HEK293T (cell line): ENCODE measurements around the gene SLC1A4.

Source experiments
- CTCF ChIA-PET: fragments of 350-600 bp; formaldehyde crosslinking; extraction: SDS; loops from one replicate; lab custom pipeline; 2021; ENCODE audit warnings: antibody characterized with exemption, inconsistent platforms; lab: Yijun Ruan, JAX
- POLR2A ChIA-PET: fragments of 350-600 bp; formaldehyde crosslinking; extraction: SDS; loops from one replicate; lab custom pipeline; 2020; ENCODE audit warnings: antibody characterized with exemption, inconsistent platforms; lab: Yijun Ruan, JAX
- DNase-seq: peaks from one replicate; pipeline ENCODE4 v3.0.0; 2012; ENCODE audit warnings: mixed read lengths; ENCODE audit errors: extremely low spot score
- ARNT ChIP-seq: fragments of 450-650 bp; IDR thresholded peaks from 2 replicates; pipeline ENCODE4 v1.6.1; 2017; ENCODE audit warnings: mild to moderate bottlenecking
- BHLHE40 ChIP-seq: fragments of 450-650 bp; IDR thresholded peaks from 2 replicates; pipeline ENCODE4 v1.6.1; 2016; ENCODE audit warnings: mild to moderate bottlenecking, moderate library complexity, borderline replicate concordance
- CTBP1 ChIP-seq: fragments of 450-650 bp; IDR thresholded peaks from 2 replicates; pipeline ENCODE4 v1.6.1; 2016; ENCODE audit warnings: borderline replicate concordance
- ELF4 ChIP-seq: fragments of 450-650 bp; IDR thresholded peaks from 2 replicates; pipeline ENCODE4 v1.6.1; 2017; ENCODE audit warnings: antibody characterized with exemption
- FOXA1 ChIP-seq: fragments of 450-650 bp; IDR thresholded peaks from 2 replicates; pipeline ENCODE4 v1.6.1; 2016; ENCODE audit warnings: mild to moderate bottlenecking
- FOXK2 ChIP-seq: fragments of 450-650 bp; IDR thresholded peaks from 2 replicates; pipeline ENCODE4 v1.6.1; 2016; ENCODE audit warnings: mild to moderate bottlenecking
- FOXM1 ChIP-seq: fragments of 450-650 bp; IDR thresholded peaks from 2 replicates; pipeline ENCODE4 v1.6.1; 2017; ENCODE audit warnings: mild to moderate bottlenecking, borderline replicate concordance
- HDGF ChIP-seq: fragments of 450-650 bp; IDR thresholded peaks from 2 replicates; pipeline ENCODE4 v1.6.1; 2017; ENCODE audit warnings: antibody characterized with exemption, borderline replicate concordance
- L3MBTL2 ChIP-seq: fragments of 450-650 bp; conservative IDR thresholded peaks from 2 replicates; pipeline ENCODE4 v1.6.1; 2016; ENCODE audit warnings: mild to moderate bottlenecking
- LEF1 ChIP-seq: fragments of 450-650 bp; IDR thresholded peaks from 2 replicates; pipeline ENCODE4 v1.6.1; 2017; ENCODE audit warnings: mild to moderate bottlenecking, borderline replicate concordance
- NFRKB ChIP-seq: fragments of 450-650 bp; IDR thresholded peaks from 2 replicates; pipeline ENCODE4 v1.6.1; 2016; ENCODE audit warnings: mild to moderate bottlenecking, moderate library complexity
- PKNOX1 ChIP-seq: fragments of 450-650 bp; IDR thresholded peaks from 2 replicates; pipeline ENCODE4 v1.6.1; 2016
- SP1 ChIP-seq: fragments of 450-650 bp; IDR thresholded peaks from 2 replicates; pipeline ENCODE4 v1.6.1; 2017
- SUZ12 ChIP-seq: fragments of 450-650 bp; IDR thresholded peaks from 2 replicates; pipeline ENCODE4 v1.6.1; 2016; ENCODE audit warnings: mild to moderate bottlenecking
- TARDBP ChIP-seq: fragments of 450-650 bp; IDR thresholded peaks from 2 replicates; pipeline ENCODE4 v1.6.1; 2016
- ZNF384 ChIP-seq: fragments of 450-650 bp; IDR thresholded peaks from 2 replicates; pipeline ENCODE4 v1.6.1; 2016

SLC1A4 gene

DNA sequence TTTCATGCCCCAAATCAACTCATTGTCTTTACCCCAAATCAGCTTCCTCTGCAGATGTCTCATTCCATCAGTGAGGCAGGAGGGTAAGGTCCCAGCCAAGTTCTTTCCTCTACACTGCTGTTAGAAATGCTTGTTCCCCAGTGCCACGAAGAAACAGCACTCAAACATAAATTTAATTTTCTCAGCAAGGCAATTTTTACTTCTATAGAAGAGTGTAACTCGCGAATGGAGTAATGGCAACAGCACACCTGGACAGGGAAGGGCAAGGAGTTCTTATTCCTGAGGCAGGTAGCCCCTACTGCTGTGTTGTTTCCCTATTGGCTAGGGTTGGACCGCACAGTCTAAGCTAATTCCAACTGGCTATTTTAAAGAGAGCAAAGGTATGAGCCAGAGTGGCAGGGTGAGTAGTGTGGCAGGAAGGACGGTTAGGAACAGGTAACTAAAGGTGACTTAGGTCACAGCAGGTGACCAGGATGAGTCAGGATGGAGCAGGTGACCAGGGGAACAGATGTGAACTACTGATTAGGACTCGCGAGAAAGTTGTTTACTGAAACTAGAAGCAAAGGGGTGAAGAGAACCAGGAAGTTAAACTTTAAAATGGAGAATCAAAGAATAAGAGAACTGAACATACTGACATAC, 55.0 kb downstream of the SLC1A4 start:
- POLR2A ChIA-PET = interaction anchor here (1.0 kb wide), 1 partner anchor 12 kb away, joined by 3 read pairs; the partner anchor contains the start of gene CEP68
- DNase-seq = no peak
- TF ChIP-seq ARNT (no peak), CTBP1 (no peak)
- CTCF ChIA-PET = interaction anchor here (1.1 kb wide), 1 partner anchor 127 kb away, joined by 8 read pairs; no protein-coding TSS in a partner anchor

DNA sequence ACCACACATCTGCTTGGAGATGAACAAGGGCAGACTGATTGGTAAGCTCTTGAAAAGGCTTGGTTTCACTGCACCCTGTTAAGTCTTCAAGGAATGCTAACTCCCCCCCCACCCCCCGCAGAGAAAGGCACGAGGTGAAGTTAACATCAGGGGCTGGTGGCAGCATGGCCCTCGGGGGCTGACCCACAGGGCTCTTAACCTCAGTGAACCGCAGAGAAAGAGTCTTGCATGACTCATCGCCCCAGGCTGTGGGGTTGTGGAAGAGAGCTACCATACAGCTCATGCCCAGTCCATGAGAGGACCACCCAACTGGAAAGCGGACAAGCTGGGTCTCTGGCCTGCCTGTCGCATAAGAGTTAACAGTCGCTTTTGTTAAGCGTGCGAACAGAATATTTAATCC, 56.5 kb downstream of the SLC1A4 start:
- POLR2A ChIA-PET = interaction anchor here (3.2 kb wide), 1 partner anchor 10 kb away, joined by 17 read pairs; the partner anchor contains the start of gene CEP68
- CTCF ChIA-PET = no interaction called here
- TF ChIP-seq FOXM1 (no peak), FOXK2 (no peak), LEF1 (no peak)
- DNase-seq = no peak

- POLR2A ChIA-PET = interaction anchor here (0.8 to 3.2 kb wide), 2 partner anchors 9 to 53 kb away, joined by 3 to 17 read pairs; partner anchors contain the start of gene CEP68
- CTCF ChIA-PET = no interaction called here
- TF ChIP-seq ARNT = no peak
- no peak for TF ChIP-seq L3MBTL2
- no peak for DNase-seq
Observed at GRCh38 chr2:65046633-65047407, 57.6 kb downstream of the SLC1A4 start.

- POLR2A ChIA-PET = interaction anchor here (1.2 kb wide), 1 partner anchor 131 kb away, joined by 7 read pairs; no protein-coding TSS in a partner anchor
- TF ChIP-seq BHLHE40 (no peak), HDGF (no peak), SP1 (no peak), FOXK2 (no peak), NFRKB (no peak), FOXM1 (no peak), LEF1 (no peak), ELF4 (no peak), TARDBP (no peak), PKNOX1 (no peak), FOXA1 (no peak), CTBP1 (no peak; the same call in 1 of the 2 replicates), ZNF384 (no peak), SUZ12 (no peak), ARNT (no peak), L3MBTL2 (no peak)
- no peak for DNase-seq
- CTCF ChIA-PET = interaction anchor here (0.7 kb wide), 1 partner anchor 131 kb away, joined by 5 read pairs; no protein-coding TSS in a partner anchor
Observed at GRCh38 chr2:65049010-65049639, 59.9 kb downstream of the SLC1A4 start.

DNA sequence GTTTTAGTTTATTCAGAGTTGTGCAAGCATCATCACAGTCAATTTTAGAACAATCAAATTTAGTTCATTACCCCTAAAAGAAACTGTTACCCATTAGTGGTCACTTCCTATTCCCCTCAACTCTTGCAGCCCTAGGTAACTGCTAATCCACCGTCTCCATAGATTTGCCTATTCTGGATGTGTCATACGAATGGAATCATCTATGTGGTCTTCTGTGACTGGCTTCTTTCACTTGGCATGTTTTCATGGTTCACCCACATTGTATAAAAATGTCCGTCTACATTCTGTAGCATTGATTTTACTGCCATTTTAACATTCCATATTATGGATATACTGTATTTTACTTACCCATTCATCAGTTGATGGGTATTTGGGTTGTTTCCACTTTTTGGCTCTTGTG, 61.7 kb downstream of the SLC1A4 start:
- TF ChIP-seq ZNF384 (no peak), TARDBP (no peak), BHLHE40 (no peak), PKNOX1 (no peak), LEF1 (no peak), ELF4 (no peak), NFRKB (no peak), L3MBTL2 (no peak), FOXM1 (no peak), SUZ12 (no peak), HDGF (no peak), FOXA1 (no peak), FOXK2 (no peak), SP1 (no peak)
- no peak for DNase-seq
- ChIA-PET CTCF (no interaction called here), POLR2A (no interaction called here)

DNA sequence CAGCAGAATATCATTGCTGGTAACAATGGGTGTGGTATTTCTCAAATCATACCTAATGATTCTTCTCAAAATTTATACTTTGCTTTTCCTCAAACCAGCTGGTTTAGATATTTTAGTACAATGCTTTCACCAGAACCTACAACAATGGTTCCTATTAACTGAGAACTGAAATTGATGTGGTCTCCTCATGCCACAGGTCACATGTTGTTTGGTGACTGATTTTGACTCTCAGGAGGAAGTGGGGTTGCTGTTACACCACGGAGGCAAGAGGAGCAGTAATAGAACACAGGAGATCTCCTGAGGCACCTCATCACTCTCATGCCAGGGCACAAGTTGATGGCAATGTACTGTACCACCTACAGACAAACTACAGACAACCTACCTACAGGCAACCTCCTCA, 64.0 kb downstream of the SLC1A4 start:
- CTCF ChIA-PET = interaction anchor here (1.4 kb wide), 1 partner anchor 135 kb away, joined by 4 read pairs; no protein-coding TSS in a partner anchor
- POLR2A ChIA-PET = no interaction called here
- DNase-seq = no peak
- TF ChIP-seq ARNT = no peak
- TF ChIP-seq BHLHE40 = no peak
- no peak for TF ChIP-seq SP1
- TF ChIP-seq L3MBTL2 = no peak
- TF ChIP-seq FOXM1 = no peak
- no peak for TF ChIP-seq PKNOX1
- no peak for TF ChIP-seq ZNF384
- TF ChIP-seq CTBP1 = no peak
- TF ChIP-seq SUZ12 = no peak
- TF ChIP-seq FOXK2 = no peak
- no peak for TF ChIP-seq ELF4
- TF ChIP-seq HDGF = no peak
- no peak for TF ChIP-seq TARDBP
- no peak for TF ChIP-seq FOXA1
- no peak for TF ChIP-seq NFRKB
- no peak for TF ChIP-seq LEF1
